CD4-positive, CD25-positive, alpha-beta regulatory T cell (primary cell): Measurements from ENCODE around the gene AXIN2. TPM values are rescaled to one million over a fixed set of nuclear protein-coding genes. Genes with fewer than 3 reads are reported as not detected.
A peak's percentile ranks its signal among the peaks of the same experiment; 100 is the strongest.

Experiments used
- ATAC-seq, 2 donors: fragments of 150-1000 bp; cut with Tn5 transposase; one replicate each; pipeline ENCODE4 v1.10.0; 2021; ENCODE audit warnings: low read depth in 2 of 2, moderate number of reproducible peaks in 2 of 2, moderate library complexity in 1 of 2
- DNase-seq, 3 donors: peaks; one replicate each; pipeline versions ENCODE4 v3.0.0 to v3.0.0-alpha.2; 2012 to 2022; ENCODE audit warnings: mixed read lengths in 1 of 3
- H3K27ac ChIP-seq: one replicate; pipeline ENCODE4 v1.7.0; 2013; ENCODE audit warnings: mild to moderate bottlenecking, low read length; ENCODE audit not compliant: insufficient read depth, poor library complexity, severe bottlenecking
- H3K27me3 ChIP-seq: one replicate; pipeline ENCODE4 v1.7.0; 2013; ENCODE audit warnings: low read length; ENCODE audit not compliant: control insufficient read depth, insufficient read depth
- H3K36me3 ChIP-seq: one replicate; pipeline ENCODE4 v1.7.0; 2013; ENCODE audit warnings: mild to moderate bottlenecking, low read length, moderate library complexity; ENCODE audit not compliant: control insufficient read depth, insufficient read depth
- H3K4me1 ChIP-seq: 2 replicates; pipeline ENCODE4 v1.7.0; 2013; ENCODE audit warnings: mild to moderate bottlenecking, low read length; ENCODE audit not compliant: insufficient read depth, control insufficient read depth, poor library complexity, severe bottlenecking
- H3K4me3 ChIP-seq: one replicate; pipeline ENCODE4 v1.7.0; 2013; ENCODE audit warnings: low read depth, mild to moderate bottlenecking, low read length, moderate library complexity
- H3K9me3 ChIP-seq, 2 experiments: 1 replicate in 1 of 2; 2 replicates in 1 of 2; pipeline ENCODE4 v1.7.0; 2013; ENCODE audit warnings: low read length in 2 of 2, mild to moderate bottlenecking in 1 of 2, moderate library complexity in 1 of 2; ENCODE audit not compliant: control insufficient read depth in 2 of 2
- H3K27ac Mint-ChIP-seq, 3 donors: one replicate each; pipeline ENCODE4 v1.8.0; 2020 to 2022; ENCODE audit warnings: mild to moderate bottlenecking in 3 of 3, mixed read lengths in 3 of 3, moderate library complexity in 2 of 3
- H3K27me3 Mint-ChIP-seq: one replicate; pipeline ENCODE4 v1.8.0; 2022; ENCODE audit warnings: mild to moderate bottlenecking, mixed read lengths
- H3K36me3 Mint-ChIP-seq: one replicate; pipeline ENCODE4 v1.8.0; 2020; ENCODE audit warnings: mixed read lengths
- H3K4me1 Mint-ChIP-seq, 4 donors: one replicate each; pipeline ENCODE4 v1.8.0; 2020 to 2022; ENCODE audit warnings: mixed read lengths in 4 of 4, mild to moderate bottlenecking in 1 of 4
- H3K4me3 Mint-ChIP-seq, 4 donors: one replicate each; pipeline ENCODE4 v1.8.0; 2020 to 2022; ENCODE audit warnings: mild to moderate bottlenecking in 4 of 4, mixed read lengths in 4 of 4, moderate library complexity in 3 of 4
- H3K9me3 Mint-ChIP-seq, 7 donors: one replicate each; pipeline ENCODE4 v1.8.0; 2020 to 2022; ENCODE audit warnings: mixed read lengths in 7 of 7, mild to moderate bottlenecking in 3 of 7, moderate library complexity in 2 of 7
- polyA plus RNA-seq, 4 donors: library from polyadenylated mRNA; unstranded; fragments of 300-500 nt; fragmentation: Illumina TruSeq; gene quantifications; one replicate each; pipeline ENCODE4 v1.2.3, GENCODE V29; 2021
- total RNA-seq: library from RNA; stranded (reverse); gene quantifications from one replicate; pipeline ENCODE4 v1.2.3, GENCODE V29; 2022

Gene AXIN2
- total and polyA plus RNA-seq, 5 donors from 2014 or later: 0.80 to 17.9 (median 2.0) TPM

DNA sequence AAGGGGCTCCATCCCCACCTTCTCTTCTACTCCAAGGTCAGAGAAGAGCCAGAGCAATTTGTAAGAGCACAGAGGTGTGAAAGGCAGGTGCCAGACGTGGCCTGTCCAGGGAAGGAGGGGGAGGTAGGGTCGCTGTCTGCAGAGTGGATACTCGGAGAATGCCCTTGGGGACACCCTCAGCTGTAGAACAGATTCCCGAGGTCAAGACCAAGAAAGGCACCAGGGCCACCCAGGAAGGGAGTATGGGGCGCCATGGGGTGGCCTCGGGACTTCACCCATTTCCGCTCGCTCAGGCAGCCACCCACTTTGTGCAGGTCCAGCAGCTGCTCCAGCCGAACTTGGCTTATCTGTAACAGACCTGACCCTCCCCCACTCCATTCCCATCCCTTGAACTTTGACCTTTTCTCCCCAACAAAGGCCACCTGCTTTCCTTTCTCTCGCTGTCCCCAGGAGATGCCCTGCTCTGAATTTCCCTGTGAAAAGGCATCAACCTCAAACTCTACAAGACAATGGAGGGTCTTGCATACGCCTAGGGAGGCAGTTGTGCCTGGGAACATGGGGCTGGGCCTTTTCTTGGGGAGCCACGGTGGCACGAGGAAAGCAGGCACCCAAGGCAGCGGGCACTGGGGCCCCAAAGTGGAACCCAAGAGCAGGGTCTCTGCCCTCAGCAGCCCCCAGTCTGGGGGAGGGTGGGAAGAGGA lies 11.3 kb upstream of the AXIN2 start:
- Mint-ChIP-seq H3K4me1 (no peaks in the 10 kb centered on the region), H3K27ac (peak overlapping the region in 1 of 3 donors; percentile 60), H3K36me3 (no peaks in the 10 kb centered on the region), H3K4me3 (peak overlapping the region in 1 of 4 donors; percentile 61), H3K27me3 (no peaks in the 10 kb centered on the region), H3K9me3 (peaks cover 0 to 2% (median 0%) of the 10 kb centered on the region in 7 donors)
- ATAC-seq: no peak
- H3K27me3 ChIP-seq: no peaks in the 10 kb centered on the region
- H3K4me1 ChIP-seq: no peaks in the 10 kb centered on the region
- H3K36me3 ChIP-seq: no peaks in the 10 kb centered on the region
- H3K9me3 ChIP-seq: no peaks in the 10 kb centered on the region
- H3K4me3 ChIP-seq: no peak overlapping the region
- H3K27ac ChIP-seq: no peak overlapping the region
- DNase-seq: no peak

DNA sequence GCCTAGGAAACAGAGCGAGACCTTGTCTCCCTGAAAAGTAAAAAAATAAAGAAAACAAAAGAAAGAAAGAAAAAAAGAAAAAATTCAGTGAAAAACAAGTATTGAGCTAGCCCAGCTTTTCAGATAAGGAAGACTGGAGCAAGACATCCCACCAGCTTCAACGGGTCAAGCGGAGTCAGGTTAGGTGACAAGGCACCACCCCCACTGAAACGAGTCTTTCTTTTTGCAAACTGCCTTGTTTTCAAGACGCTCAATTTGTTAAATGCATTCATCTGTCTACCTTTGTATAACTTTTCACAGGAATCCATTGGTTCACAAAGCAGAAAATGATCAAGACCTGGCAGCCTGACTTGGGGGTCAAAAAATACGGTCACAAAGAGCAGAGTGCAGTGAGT lies 10.7 kb upstream of the AXIN2 start:
- H3K4me1 Mint-ChIP-seq: no peaks in the 10 kb centered on the region
- no peak overlapping the region for H3K27ac ChIP-seq
- peak overlapping the region in 1 of 4 donors; percentile 61 for H3K4me3 Mint-ChIP-seq
- DNase-seq (no peak), ATAC-seq (no peak)
- H3K36me3 Mint-ChIP-seq: no peaks in the 10 kb centered on the region
- no peaks in the 10 kb centered on the region for H3K9me3 ChIP-seq
- peaks cover 0 to 2% (median 0%) of the 10 kb centered on the region in 7 donors for H3K9me3 Mint-ChIP-seq
- no peaks in the 10 kb centered on the region for H3K27me3 ChIP-seq
- H3K27ac Mint-ChIP-seq: no peak overlapping the region
- no peaks in the 10 kb centered on the region for H3K27me3 Mint-ChIP-seq
- H3K36me3 ChIP-seq: no peaks in the 10 kb centered on the region
- no peaks in the 10 kb centered on the region for H3K4me1 ChIP-seq
- no peak overlapping the region for H3K4me3 ChIP-seq

- Histone ChIP-seq H3K4me3 (no peak overlapping the region), H3K4me1 (peaks cover 3% of the 10 kb centered on the region), H3K9me3 (no peaks in the 10 kb centered on the region), H3K27ac (no peak overlapping the region), H3K36me3 (no peaks in the 10 kb centered on the region), H3K27me3 (no peaks in the 10 kb centered on the region)
- Mint-ChIP-seq H3K27ac (no peak overlapping the region), H3K9me3 (no peaks in the 10 kb centered on the region), H3K36me3 (no peaks in the 10 kb centered on the region), H3K4me1 (peaks cover 0 to 8% (median 3%) of the 10 kb centered on the region in 4 donors), H3K27me3 (peaks cover 9% of the 10 kb centered on the region), H3K4me3 (no peak overlapping the region)
- DNase-seq (no peak), ATAC-seq (no peak)
Measured at GRCh38 chr17:65568918-65569317, 7.5 kb upstream of the AXIN2 start.

DNA sequence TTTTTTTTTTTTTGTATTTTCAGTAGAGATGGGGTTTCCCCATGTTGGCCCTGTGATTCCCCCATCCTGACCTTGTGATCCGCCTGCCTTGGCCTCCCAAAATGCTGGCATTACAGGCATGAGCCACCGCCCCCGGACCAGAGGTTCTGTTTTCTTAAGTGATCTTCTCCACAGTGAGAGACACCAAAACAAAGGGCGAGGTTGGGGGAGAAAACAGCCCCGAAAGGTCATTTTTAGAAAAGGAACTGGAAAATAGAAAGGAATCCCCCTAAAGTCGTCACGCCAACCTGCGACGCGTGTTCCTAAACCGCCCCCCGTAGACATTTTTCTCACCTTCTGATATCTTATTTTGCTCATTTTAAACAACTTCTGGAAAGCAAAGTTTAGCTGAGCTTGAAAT lies 6.1 kb upstream of the AXIN2 start:
- H3K9me3 Mint-ChIP-seq: no peaks in the 10 kb centered on the region
- ATAC-seq (no peak), DNase-seq (no peak)
- H3K27me3 Mint-ChIP-seq: peaks cover 17% of the 10 kb centered on the region
- H3K27ac ChIP-seq: no peak overlapping the region
- no peaks in the 10 kb centered on the region for H3K27me3 ChIP-seq
- H3K4me1 ChIP-seq: peaks cover 5% of the 10 kb centered on the region
- H3K4me1 Mint-ChIP-seq: peaks cover 0 to 21% (median 3%) of the 10 kb centered on the region in 4 donors
- H3K36me3 Mint-ChIP-seq: no peaks in the 10 kb centered on the region
- no peak overlapping the region for H3K27ac Mint-ChIP-seq
- H3K9me3 ChIP-seq: no peaks in the 10 kb centered on the region
- no peak overlapping the region for H3K4me3 Mint-ChIP-seq
- no peaks in the 10 kb centered on the region for H3K36me3 ChIP-seq
- no peak overlapping the region for H3K4me3 ChIP-seq

DNA sequence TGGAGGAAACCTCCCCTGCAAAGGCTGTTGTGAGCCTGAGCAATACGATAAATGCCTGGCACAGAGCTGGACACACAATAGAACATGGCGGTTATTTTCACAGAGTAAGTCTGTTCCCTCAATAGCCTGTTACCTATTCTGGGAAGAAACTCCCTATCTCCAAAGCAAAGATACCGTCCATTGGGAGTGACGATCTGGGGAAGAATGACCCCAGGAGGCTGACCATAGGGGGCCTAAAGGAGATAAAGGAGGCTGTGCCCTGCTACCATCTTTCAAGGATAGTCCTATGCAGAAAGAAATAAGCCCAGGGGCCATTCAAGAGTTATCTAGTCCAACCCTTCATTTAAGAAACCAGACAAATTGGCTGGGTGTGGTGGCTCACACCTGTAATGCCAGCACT lies 4.1 kb upstream of the AXIN2 start:
- Histone ChIP-seq H3K27me3 (no peaks in the 10 kb centered on the region), H3K4me1 (peaks cover 11% of the 10 kb centered on the region), H3K4me3 (no peak overlapping the region), H3K27ac (no peak overlapping the region), H3K36me3 (no peaks in the 10 kb centered on the region), H3K9me3 (no peaks in the 10 kb centered on the region)
- DNase-seq (no peak), ATAC-seq (no peak)
- peaks cover 20% of the 10 kb centered on the region for H3K27me3 Mint-ChIP-seq
- peak overlapping the region in 1 of 4 donors; percentile 32 for H3K4me3 Mint-ChIP-seq
- H3K36me3 Mint-ChIP-seq: no peaks in the 10 kb centered on the region
- no peak overlapping the region for H3K27ac Mint-ChIP-seq
- peaks cover 0 to 29% (median 10%) of the 10 kb centered on the region in 4 donors for H3K4me1 Mint-ChIP-seq
- peaks cover 0 to 1% (median 0%) of the 10 kb centered on the region in 7 donors for H3K9me3 Mint-ChIP-seq

- Histone ChIP-seq H3K4me3 (no peak overlapping the region), H3K27me3 (no peaks in the 10 kb centered on the region), H3K4me1 (peaks cover 14% of the 10 kb centered on the region), H3K27ac (no peak overlapping the region), H3K36me3 (no peaks in the 10 kb centered on the region), H3K9me3 (no peaks in the 10 kb centered on the region)
- DNase-seq (no peak), ATAC-seq (no peak)
- Mint-ChIP-seq H3K27ac (peak overlapping the region in 1 of 3 donors; percentile 47), H3K4me1 (peaks cover 0 to 29% (median 10%) of the 10 kb centered on the region in 4 donors), H3K4me3 (peak overlapping the region in 1 of 4 donors; percentile 71), H3K9me3 (peaks cover 0 to 1% (median 0%) of the 10 kb centered on the region in 7 donors), H3K27me3 (peaks cover 20% of the 10 kb centered on the region), H3K36me3 (no peaks in the 10 kb centered on the region)
Measured at GRCh38 chr17:65564793-65565192, 3.3 kb upstream of the AXIN2 start.

DNA sequence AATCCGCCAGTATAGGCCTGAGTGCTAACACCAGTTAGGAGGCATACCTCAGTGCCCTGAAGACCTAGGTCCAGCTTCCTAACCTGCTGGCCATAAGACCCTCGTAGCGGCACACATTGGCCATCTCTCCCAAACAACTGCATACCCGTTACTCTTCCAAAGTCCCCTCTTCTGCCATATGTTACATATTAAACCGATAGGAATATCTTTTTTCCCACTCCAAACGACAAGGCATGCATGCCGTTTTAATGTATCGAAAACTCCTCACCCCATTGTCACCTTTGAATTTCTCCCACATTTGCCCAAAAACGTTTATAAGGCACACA lies 721 bp upstream of the AXIN2 start:
- Mint-ChIP-seq H3K36me3 (no peaks in the 10 kb centered on the region), H3K27ac (peak overlapping the region in 1 of 3 donors; percentile 90), H3K27me3 (peaks cover 24% of the 10 kb centered on the region), H3K4me1 (peaks cover 0 to 35% (median 19%) of the 10 kb centered on the region in 4 donors), H3K4me3 (peak overlapping the region; percentile 86 to 91 (median 89)), H3K9me3 (peaks cover 0 to 1% (median 0%) of the 10 kb centered on the region in 7 donors)
- ATAC-seq: no peak
- peak overlapping the region; percentile 64 for H3K4me3 ChIP-seq
- H3K9me3 ChIP-seq: no peaks in the 10 kb centered on the region
- peaks cover 40% of the 10 kb centered on the region for H3K4me1 ChIP-seq
- H3K27ac ChIP-seq: no peak overlapping the region
- H3K27me3 ChIP-seq: peaks cover 4% of the 10 kb centered on the region
- no peaks in the 10 kb centered on the region for H3K36me3 ChIP-seq
- no peak for DNase-seq
